ENCODE measurements around the gene WDR46. TPM values are rescaled to one million over a fixed set of nuclear protein-coding genes. Genes with fewer than 3 reads are reported as not detected.
A peak's percentile ranks its signal among the peaks of the same experiment; 100 is the strongest.

Gene WDR46
- polyA plus RNA-seq, 1 donor from 2014 or later, result 62.5 TPM

- peaks cover 4% of the 10 kb centered on the region for H3K36me3 ChIP-seq (ENCODE audit: insufficient read depth, low read length)
- H3K79me2 ChIP-seq (replicated peaks; ENCODE audit: insufficient read depth, low read length), result peaks cover 19% of the 10 kb centered on the region
- H3F3A ChIP-seq (ENCODE audit: insufficient read depth, low read length, poor library complexity, severe bottlenecking), result peaks cover 2% of the 10 kb centered on the region
- peak overlapping the region; percentile 76 for H3K9ac ChIP-seq (ENCODE audit: low read length)
- H3K27me3 ChIP-seq (ENCODE audit: insufficient read depth, low read depth, low read length), result no peaks in the 10 kb centered on the region
- H3K9me2 ChIP-seq (ENCODE audit: insufficient read depth, low read length), result no peaks in the 10 kb centered on the region
- no peaks in the 10 kb centered on the region for H3K9me3 ChIP-seq (ENCODE audit: low read length)
- peak overlapping the region; percentile 92 for H2AFZ ChIP-seq (ENCODE audit: low read depth, low read length)
- peak overlapping the region; percentile 80 for H3K4me3 ChIP-seq (ENCODE audit: low read length)
- peak overlapping the region; percentile 63 for H3K4me2 ChIP-seq (ENCODE audit: low read length)
- H3K27ac ChIP-seq (ENCODE audit: low read length), result peak overlapping the region; percentile 74
- TF ChIP-seq MXI1 (conservative IDR thresholded peaks at IDR 0.05; ENCODE audit: poor library complexity, severe bottlenecking), result no peak
- TF ChIP-seq CTCF (IDR thresholded peaks at IDR 0.05; ENCODE audit: poor library complexity, severe bottlenecking), result no peak
- TF ChIP-seq SMC3 (conservative IDR thresholded peaks at IDR 0.05; ENCODE audit: poor library complexity), result no peak
- no peak for TF ChIP-seq EP300 (conservative IDR thresholded peaks at IDR 0.05; ENCODE audit: poor library complexity, severe bottlenecking)
- no peaks in the 10 kb centered on the region for H4K20me1 ChIP-seq (ENCODE audit: insufficient read depth)
Observed at GRCh38 chr6:33323623-33323948, 34.5 kb upstream of the WDR46 start.

DNA sequence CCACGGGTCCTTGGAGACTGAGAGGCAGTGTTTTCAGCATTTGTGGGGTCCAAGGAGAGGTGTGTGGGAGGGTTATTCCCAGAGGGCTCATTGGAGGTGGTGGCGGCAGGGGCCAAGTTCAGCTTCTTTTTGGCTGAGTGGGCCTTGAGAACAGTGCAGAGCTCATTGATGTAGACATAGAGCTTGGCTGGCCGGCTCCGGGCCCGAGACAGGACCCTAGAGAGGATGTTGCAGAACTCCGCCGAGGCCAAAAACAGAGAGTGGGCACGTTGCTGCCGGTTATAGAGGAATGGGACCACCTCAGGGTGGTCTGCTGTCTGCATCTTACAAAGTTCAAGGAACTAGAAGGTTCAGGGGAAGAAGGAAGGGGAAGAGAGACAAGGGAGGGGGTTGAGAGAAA is 32.2 kb upstream of the WDR46 start:
- H3K9me2 ChIP-seq (ENCODE audit: insufficient read depth, low read length), result no peaks in the 10 kb centered on the region
- H3K27me3 ChIP-seq (ENCODE audit: insufficient read depth, low read depth, low read length), result no peaks in the 10 kb centered on the region
- H3K4me3 ChIP-seq (ENCODE audit: low read length), result peak overlapping the region; percentile 80
- peaks cover 19% of the 10 kb centered on the region for H3K79me2 ChIP-seq (replicated peaks; ENCODE audit: insufficient read depth, low read length)
- TF ChIP-seq REST (IDR thresholded peaks at IDR 0.05; ENCODE audit: borderline replicate concordance), result no peak
- peaks cover 4% of the 10 kb centered on the region for H3K36me3 ChIP-seq (ENCODE audit: insufficient read depth, low read length)
- no peak overlapping the region for H2AFZ ChIP-seq (ENCODE audit: low read depth, low read length)
- H3K4me2 ChIP-seq (ENCODE audit: low read length), result no peak overlapping the region
- no peak overlapping the region for H3K27ac ChIP-seq (ENCODE audit: low read length)
- no peaks in the 10 kb centered on the region for H3K9me3 ChIP-seq (ENCODE audit: low read length)
- H3F3A ChIP-seq (ENCODE audit: insufficient read depth, low read length, poor library complexity, severe bottlenecking), result peaks cover 6% of the 10 kb centered on the region
- no peak overlapping the region for H3K9ac ChIP-seq (ENCODE audit: low read length)
- H4K20me1 ChIP-seq (ENCODE audit: insufficient read depth), result no peaks in the 10 kb centered on the region

DNA sequence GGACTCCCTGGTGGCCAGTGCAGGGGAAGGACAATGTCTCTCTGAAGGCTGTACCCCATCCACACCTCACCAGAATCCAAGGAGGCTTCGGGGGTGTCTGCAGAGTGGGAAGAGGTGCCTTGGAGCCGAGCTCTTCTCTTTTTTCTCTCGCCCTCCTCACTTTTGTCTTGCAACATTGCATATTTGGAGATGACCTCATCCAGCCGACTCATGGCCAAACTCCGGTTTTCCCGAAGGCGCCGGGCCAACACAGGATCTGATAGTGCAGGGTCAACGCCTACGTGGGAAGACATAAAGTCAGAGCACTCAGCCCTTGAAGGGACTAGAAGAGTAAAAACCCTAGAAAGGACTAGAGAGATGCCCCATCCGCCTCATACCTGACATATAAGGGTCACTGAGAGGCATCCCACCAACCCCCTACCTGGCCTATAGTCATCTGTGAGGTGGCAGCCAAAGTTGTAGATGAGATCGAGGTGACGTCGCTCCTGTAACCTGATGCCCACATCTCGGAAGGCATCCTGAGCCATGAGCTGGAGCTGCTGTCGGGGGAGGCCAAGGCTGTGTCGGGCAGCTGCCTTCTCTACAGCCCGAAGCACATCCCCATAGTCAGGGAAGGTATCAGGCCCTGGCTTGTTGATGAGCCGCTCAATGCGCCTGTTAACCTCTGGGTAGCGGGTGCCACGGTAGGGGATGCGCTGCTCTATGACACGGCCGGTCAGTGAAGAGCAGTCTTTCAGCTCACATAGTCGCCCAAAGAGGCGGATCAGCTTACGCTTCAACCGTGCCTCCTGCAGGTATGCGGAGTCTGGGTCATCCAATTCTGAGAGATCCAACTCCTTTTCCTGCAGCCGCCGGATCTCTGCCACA is 31.5 kb upstream of the WDR46 start:
- no peak overlapping the region for H2AFZ ChIP-seq (ENCODE audit: low read depth, low read length)
- TF ChIP-seq REST (IDR thresholded peaks at IDR 0.05; ENCODE audit: borderline replicate concordance) (no peak), CTCF (IDR thresholded peaks at IDR 0.05; ENCODE audit: poor library complexity, severe bottlenecking) (no peak), TAF1 (IDR thresholded peaks at IDR 0.05; ENCODE audit: low read depth) (no peak), EP300 (conservative IDR thresholded peaks at IDR 0.05; ENCODE audit: poor library complexity, severe bottlenecking) (no peak), POLR2AphosphoS5 (IDR thresholded peaks at IDR 0.05) (no peak), EZH2 (IDR thresholded peaks at IDR 0.05; ENCODE audit: borderline replicate concordance, insufficient read depth, low read length, poor library complexity, severe bottlenecking) (no peak), MXI1 (conservative IDR thresholded peaks at IDR 0.05; ENCODE audit: poor library complexity, severe bottlenecking) (no peak), SMC3 (conservative IDR thresholded peaks at IDR 0.05; ENCODE audit: poor library complexity) (no peak), RAD21 (conservative IDR thresholded peaks at IDR 0.05) (no peak)
- H3K27me3 ChIP-seq (ENCODE audit: insufficient read depth, low read depth, low read length), result no peaks in the 10 kb centered on the region
- peaks cover 4% of the 10 kb centered on the region for H3K36me3 ChIP-seq (ENCODE audit: insufficient read depth, low read length)
- H3K9me2 ChIP-seq (ENCODE audit: insufficient read depth, low read length), result no peaks in the 10 kb centered on the region
- no peaks in the 10 kb centered on the region for H4K20me1 ChIP-seq (ENCODE audit: insufficient read depth)
- H3K27ac ChIP-seq (ENCODE audit: low read length), result no peak overlapping the region
- H3K4me3 ChIP-seq (ENCODE audit: low read length), result no peak overlapping the region
- peaks cover 6% of the 10 kb centered on the region for H3F3A ChIP-seq (ENCODE audit: insufficient read depth, low read length, poor library complexity, severe bottlenecking)
- no peak overlapping the region for H3K9ac ChIP-seq (ENCODE audit: low read length)
- no peaks in the 10 kb centered on the region for H3K9me3 ChIP-seq (ENCODE audit: low read length)
- H3K79me2 ChIP-seq (replicated peaks; ENCODE audit: insufficient read depth, low read length), result peaks cover 19% of the 10 kb centered on the region
- H3K4me2 ChIP-seq (ENCODE audit: low read length), result no peak overlapping the region
